Sigmoid colon (tissue), 4 donors: ENCODE measurements around the gene KREMEN2.

Experiments
- CTCF ChIP-seq, 4 experiments: fragments of 450-650 bp in 3 of 4; fragments of 200-600 bp in 1 of 4; IDR thresholded peaks; one replicate each; pipeline ENCODE4 v1.5.1; 2016 to 2019; ENCODE audit warnings: antibody characterized with exemption in 4 of 4, mild to moderate bottlenecking in 3 of 4, moderate library complexity in 2 of 4
- POLR2A ChIP-seq, 2 donors: fragments of 450-650 bp; IDR thresholded peaks; one replicate each; pipeline ENCODE4 v1.6.1; 2016; ENCODE audit warnings: antibody characterized with exemption in 2 of 2, mild to moderate bottlenecking in 2 of 2, moderate library complexity in 2 of 2
- POLR2AphosphoS5 ChIP-seq, 4 donors: sonication (generic); formaldehyde crosslinking; IDR thresholded peaks; one replicate each; pipeline ENCODE4 v1.6.1; 2017; ENCODE audit warnings: antibody characterized with exemption in 4 of 4

- TF ChIP-seq POLR2A (IDR thresholded peaks at IDR 0.05) = no peak
- TF ChIP-seq CTCF (IDR thresholded peaks at IDR 0.05) = no peak
- TF ChIP-seq POLR2AphosphoS5 (IDR thresholded peaks at IDR 0.05) = no peak
These were observed 4.9 kb downstream of the KREMEN2 start, which contains the start of gene PAQR4 for GRCh38 chr16:2968738-2969544.
